Measurements from ENCODE around the gene MAP3K2.
A peak's percentile ranks its signal among the peaks of the same experiment; 100 is the strongest.

The MAP3K2 gene

DNA sequence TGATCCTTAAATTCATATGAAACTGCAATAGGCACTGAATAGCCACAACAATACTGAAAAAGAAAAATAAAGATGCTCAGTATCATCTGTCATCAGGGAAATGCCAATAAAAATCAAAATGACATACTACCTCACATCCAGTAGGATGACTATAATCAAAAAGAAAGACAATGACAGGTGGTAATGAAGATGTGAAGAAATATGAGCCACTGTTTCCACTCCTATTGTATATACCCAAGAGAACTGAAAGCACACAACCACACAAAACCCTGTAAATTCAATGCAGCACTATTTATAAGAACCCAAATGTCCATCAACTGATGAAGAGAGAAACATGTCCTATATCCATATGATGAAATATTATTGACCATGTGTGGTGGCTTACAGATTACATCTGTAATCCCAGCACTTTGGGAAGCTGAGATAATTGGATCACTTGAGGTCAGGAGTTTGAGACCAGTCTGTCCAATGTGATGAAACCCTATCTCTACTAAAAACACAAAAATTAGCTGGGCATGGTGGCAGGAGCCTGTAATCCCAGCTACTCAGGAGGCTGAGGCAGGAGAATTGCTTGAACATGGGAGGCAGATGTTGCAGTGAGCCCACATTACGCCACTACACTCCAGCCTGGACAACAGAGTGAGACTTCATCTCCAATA is 39.9 kb downstream of the MAP3K2 start:
- no peak for DNase-seq

DNA sequence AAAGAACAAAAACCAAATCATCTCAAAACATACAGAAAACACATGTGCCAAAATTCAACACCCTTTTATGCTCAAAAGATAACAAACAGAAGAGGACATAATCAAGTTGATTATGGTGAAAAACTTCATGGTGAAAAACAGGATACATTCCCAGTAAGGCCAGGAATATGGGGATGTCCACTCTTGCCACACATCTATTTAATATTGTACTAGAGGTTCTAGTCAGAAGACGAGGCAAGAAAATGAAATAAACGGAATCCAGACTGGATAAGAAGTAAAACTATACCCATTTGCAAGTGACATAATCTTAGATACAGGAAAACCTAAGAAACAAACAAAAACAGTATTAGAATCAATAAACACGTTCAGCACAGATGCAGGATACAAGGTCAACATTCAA is 40.8 kb downstream of the MAP3K2 start:
- DNase-seq: no peak

- DNase-seq: no peak
These were observed 44.5 kb downstream of the MAP3K2 start for GRCh38 chr2:127343277-127343676.

DNA sequence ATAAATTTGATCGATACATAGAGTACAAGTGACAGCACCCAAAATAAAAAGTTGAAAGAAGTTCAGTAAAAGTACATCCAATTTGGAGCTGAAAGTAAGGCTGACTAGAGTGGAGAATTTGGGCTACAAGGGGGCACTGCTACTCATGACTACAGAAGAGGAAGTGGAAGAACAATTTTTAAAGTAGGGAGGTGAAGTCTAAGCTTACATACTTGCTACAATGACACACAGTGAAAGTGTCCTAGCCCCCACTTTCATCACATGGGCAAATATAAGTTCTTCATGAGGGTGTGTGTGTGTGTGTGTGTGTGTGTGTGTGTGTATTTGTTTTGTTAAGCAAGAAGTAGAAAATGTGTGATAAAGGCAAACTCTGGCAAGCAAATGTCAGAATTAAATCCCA is 45.7 kb downstream of the MAP3K2 start:
- no peak for DNase-seq

DNA sequence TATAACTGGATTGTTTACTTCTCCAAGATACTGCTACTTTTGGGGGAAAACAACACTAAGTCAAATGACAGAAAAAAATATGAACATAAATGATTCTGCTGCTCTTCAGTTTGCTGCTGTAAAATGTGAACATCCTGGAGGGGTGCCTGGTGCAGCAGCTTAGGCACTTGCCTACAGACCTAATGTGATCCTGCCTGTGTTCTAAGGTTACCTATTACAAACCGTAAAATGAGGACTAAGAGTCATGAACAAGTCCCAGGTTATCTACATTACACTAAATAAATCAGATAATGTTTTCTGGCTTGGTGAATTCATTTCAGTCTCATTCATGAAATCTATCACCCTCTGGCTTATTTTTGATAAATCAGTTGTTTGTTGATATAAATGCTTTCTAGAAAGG is 55.4 kb downstream of the MAP3K2 start:
- no peak for DNase-seq

- DNase-seq: no peak
These were observed 57.0 kb downstream of the MAP3K2 start for GRCh38 chr2:127330753-127331152.

DNA sequence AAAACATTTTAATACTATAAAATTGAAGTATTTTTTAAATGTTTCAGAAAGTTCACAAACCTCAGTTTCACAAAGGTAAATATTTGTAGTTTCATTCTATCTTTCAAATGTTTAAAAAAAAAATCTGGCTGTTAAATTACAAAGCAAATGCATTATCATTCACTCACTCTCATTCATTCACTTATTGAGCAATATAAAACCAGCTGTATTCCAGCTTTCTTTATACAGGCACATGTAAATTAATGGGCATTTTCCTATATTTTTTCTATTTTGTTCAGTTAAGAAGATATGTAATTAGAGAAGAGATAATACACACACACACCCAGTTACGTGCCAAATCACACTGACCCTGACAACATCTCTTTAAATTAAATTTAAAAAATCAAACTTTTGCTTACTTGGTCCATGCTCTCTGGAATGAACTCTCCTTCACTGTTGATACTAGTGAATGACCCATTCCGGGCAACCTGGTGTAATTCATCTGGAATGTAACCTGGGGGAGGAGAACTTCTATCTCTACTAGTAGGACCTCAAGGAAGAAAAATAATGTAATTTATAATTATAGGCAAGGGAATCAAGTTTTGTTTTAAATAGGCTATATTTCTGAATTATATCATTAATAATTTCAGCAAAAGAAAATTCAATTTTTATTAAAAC is 61.4 kb downstream of the MAP3K2 start:
- DNase-seq: no peak

- no peak for DNase-seq
These were observed 63.1 kb downstream of the MAP3K2 start for GRCh38 chr2:127324635-127325034.

DNA sequence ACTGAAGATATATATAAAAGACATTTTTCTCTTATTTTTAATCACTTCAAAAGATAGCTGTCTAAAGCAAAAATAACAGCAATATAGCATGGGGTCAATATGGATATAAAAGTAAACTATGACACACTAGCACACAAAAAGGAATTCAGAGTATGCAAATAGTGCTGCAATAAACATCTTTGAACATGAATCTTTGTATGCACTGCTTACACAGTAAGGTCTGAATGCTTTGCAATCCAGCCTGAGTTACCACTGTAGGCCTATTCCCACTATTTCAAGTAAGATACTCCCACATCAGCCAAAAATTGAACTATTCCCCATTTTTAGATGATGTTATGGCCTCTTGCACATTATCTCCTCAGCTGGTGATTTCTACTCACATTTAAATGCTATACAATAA is 66.5 kb downstream of the MAP3K2 start:
- no peak for DNase-seq

- no peak for DNase-seq
These were observed 67.0 kb downstream of the MAP3K2 start for GRCh38 chr2:127320586-127321275.

DNA sequence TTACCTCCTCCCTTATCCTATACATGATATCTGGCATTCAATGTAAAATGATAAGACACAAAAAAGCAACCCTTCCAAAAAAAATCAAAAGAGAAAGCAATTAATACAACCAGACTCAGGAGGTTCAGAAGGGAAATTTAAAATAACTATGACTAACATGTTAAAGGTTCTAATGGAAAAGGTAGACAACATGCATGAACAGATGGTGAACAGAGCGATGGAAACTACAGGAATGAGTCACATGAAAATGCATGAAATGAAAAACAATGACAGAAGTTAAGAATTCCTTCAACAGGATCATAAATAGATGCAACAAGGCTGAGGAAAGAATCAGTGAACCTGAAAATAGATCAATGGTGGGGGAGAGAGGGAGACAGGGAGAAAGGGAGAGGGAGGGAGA is 67.7 kb downstream of the MAP3K2 start:
- DNase-seq: no peak

DNA sequence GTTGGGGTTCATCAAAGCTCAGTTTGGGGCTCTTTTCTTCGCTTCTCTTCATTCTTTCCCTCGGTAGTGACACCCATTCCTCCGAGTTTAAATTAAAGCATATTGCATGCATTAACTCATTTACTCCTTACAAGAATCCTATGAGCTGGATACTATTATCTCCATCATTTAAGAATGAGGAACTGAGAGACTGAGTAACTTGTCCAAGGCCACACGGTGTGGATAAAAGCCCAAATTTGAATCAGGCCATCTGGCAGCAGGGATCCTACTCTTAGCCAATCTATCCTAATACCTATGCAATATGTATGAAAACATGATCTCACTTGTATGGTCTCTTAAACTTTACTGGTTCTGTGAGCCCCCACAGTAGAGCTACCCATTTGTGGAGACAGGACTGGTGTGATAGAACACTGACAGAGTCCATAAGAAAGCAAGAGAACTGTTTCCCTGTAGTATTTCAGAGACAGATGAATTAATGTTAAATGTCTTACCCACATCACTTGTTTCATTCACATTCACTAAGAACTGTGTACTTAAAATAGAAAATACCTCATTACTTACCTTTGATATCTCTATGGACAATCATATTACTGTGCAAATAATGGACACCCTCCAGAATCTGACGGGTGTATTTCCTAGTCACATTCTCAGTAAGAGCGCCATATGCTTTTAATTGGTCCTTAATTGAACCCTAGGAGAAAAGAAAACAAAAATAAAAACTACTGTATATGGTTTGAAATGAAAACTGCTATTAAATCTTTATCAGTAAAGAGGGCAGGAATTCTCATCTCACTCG is 73.4 kb downstream of the MAP3K2 start:
- no peak for DNase-seq

DNA sequence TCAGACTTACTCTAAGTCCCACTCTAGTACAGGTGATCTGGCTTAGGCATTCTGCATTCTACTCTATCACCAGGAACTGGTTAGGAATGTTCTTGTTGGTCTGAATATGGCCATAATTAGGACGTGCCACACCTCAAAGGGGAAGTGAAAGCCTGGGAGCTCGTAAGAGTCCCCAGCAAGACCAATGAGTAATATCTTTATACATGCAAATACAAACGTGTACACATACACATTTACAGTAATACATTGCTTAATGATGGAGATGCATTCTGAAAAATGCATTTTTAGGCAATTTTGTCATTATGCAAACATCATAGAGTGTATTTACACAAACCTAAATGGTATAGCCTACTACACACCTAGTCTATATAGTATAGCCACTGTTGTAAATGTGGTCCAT is 74.4 kb downstream of the MAP3K2 start:
- DNase-seq: no peak

DNA sequence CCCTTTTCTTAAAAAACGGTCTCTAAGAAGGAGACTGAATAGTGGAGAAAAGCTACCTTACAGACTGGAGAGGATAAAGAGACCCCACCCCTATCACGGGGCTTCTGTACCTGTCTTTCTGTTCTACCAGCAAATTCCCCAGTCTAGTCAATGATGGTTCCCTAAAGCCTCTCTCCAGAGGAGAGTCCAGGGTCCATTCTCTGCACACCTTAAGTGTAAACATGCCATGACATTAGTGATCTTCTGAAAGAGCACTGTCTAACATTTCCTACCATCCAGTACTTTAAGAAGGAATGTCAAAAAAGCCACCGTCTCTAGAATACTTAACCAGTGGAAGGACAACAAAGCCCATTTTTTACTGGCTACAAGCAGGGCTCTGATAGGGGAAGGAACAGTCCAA is 76.8 kb downstream of the MAP3K2 start:
- DNase-seq: no peak

GRCh38 chr2:127309468-127309867 is 78.3 kb downstream of the MAP3K2 start:
- DNase-seq: no peak

DNA sequence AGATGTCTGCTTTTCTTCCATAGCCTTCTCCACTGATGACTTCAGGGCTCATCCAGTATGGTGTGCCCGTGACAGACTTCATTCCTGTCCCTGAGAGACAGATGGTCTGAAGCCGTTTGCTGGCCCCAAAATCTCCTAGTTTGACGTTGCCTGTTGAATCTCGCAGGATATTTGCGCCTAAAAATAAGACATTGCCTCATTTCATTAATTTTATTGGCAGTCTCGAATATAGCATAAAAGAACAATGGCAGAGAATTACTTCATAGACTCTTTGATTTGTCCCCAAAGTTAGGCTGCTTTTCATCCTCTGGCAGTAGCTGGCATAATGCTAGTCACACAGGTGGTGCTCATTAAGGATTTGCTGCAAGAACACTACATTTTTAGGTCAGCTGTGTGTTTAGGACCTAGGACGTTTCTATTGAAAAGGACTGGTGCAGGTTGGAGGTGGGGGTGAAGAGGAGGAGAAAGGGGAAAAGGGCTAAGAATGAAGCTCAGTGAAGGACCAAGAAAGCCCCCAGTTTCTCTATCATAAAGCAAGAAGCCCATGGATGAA is 79.1 kb downstream of the MAP3K2 start:
- no peak for DNase-seq

- no peak for DNase-seq
These were observed 81.7 kb downstream of the MAP3K2 start for GRCh38 chr2:127305990-127306585.

DNA sequence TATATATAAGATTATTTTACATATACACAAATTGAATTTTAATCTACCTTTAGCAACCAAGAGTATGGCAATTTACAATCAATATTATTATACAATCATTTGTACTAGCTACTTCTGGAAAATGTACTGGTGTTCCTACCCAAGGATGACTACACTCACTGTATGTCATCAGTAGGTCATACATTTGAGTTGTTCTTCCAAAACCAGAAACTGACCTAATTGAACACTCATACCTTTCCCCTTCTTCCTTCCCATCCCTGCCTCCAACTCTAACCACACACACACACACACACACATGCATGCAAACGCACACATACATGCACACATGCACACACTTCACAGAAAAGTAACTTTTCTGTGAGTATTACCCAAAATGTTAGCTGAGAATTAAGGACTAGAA is 85.6 kb downstream of the MAP3K2 start:
- no peak for DNase-seq

GRCh38 chr2:127293748-127294562 is 93.8 kb downstream of the MAP3K2 start, which contains the start of gene ERCC3:
TSS of gene ERCC3 (minus strand) at chr2:127294144. CDS start at chr2:127294081, 63 bp downstream.
- peak; percentile 80 for DNase-seq

DNA sequence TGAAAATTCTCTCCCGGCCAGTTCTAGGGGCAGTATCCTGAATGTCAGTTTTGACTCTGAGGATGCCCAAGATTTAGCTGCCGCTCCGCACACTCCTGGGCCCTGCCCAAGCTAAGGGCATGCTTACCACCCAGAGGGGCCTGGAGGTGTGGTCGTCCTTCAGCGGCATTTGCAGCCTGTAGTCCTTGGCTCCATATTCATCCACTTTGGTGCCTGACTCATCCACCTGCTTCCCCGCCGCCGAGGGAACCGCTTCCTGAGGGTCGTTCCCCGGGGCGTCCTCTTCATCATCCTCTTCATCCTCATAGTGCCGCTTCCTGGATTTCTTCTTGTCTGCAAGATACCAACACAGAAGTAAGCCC is 94.4 kb downstream of the MAP3K2 start:
- DNase-seq: no peak

DNA sequence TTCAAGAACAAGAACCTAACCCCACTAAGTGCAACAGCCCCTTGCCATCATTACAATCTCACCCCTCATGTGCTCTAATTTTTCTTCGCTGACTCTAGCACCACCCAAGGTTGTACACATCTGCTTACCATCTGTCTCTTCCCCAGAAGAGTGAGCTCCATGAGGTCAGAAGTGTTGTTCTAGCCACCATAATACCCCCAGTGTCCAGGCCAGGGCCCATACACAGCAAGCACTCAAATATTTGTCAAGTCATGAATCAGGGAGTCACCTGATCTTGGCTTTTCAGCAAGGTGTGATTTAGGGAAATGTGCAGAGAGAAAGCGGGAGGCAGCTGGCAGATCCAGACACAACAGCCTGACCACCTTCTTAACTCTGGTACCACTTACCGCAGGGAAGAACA is 99.5 kb downstream of the MAP3K2 start:
- no peak for DNase-seq

GRCh38 chr2:127283275-127283674 is 104.5 kb downstream of the MAP3K2 start:
- no peak for DNase-seq
